ENCODE measurements around the gene ERBB2. TPM values are rescaled to one million over a fixed set of nuclear protein-coding genes. Genes with fewer than 3 reads are reported as not detected.

ERBB2 gene
- total and polyA plus RNA-seq, 2 of the 8 experiments (the other 6 are each of a cell fraction or from before 2014, with no cell fraction given), result 183 to 394 TPM

DNA sequence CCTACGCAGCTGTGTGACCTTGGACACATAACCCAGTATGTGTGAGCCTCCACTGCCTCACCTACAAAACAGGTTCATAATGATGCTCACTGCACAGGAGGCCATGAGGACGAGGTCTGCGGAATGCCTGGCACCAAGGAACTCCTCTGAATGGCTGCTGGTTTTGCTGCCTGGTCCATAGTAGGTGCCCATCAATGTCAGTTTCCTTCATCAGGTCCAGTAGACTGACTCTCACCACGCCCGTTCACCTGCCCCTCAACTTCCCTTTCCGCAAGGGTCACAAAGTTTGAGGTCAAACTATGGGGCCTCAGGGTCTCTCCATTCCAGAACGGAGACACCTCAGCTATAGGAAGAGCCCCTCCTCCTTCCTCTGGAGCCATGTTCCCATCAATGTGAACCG is 22.8 kb upstream of the ERBB2 start (continued):
- TF ChIP-seq NRF1 (IDR thresholded peaks at IDR 0.05; ENCODE audit: low read depth, low read length), result no peak
- TF ChIP-seq RNF2 (IDR thresholded peaks at IDR 0.05; ENCODE audit: borderline replicate concordance, low read depth, low read length, missing control alignments, poor library complexity, severe bottlenecking), result no peak
